Frontal cortex (tissue), 4 donors: ENCODE results near the gene RTN3. TPM values are rescaled to one million over a fixed set of nuclear protein-coding genes. Genes with fewer than 3 reads are reported as not detected.

ENCODE experiments used
- DNase-seq, 2 donors: peaks; one replicate each; pipeline ENCODE4 v3.0.0; 2012; ENCODE audit warnings: low spot score in 2 of 2
- FAIRE-seq: peaks from 2 replicates; lab custom pipeline; 2012; peaks lifted over from hg19 to GRCh38; lab: Jason Lieb, UNC
- total RNA-seq: library from RNA; depleted of rRNA; stranded (reverse); fragments of >200 nt; gene quantifications from one replicate; pipeline ENCODE4 v1.2.3, GENCODE V29; 2014
- donor health status: control.
- donor health status: control.
- donor health status: control.

The RTN3 gene
- total RNA-seq, 1 donor from 2014 or later = 239 TPM

DNA sequence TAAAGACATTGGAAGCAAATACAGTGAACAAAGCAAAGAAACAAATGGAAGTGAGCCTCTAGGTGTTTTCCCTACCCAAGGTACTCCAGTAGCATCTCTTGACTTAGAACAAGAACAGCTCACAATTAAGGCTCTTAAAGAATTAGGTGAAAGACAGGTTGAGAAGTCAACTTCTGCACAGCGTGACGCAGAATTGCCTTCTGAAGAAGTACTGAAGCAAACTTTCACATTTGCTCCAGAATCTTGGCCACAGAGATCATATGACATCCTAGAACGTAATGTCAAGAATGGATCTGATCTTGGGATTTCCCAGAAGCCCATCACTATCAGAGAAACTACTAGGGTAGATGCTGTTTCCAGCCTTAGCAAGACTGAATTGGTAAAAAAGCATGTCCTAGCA lies 39.3 kb downstream of the RTN3 start:
- no peak for FAIRE-seq

DNA sequence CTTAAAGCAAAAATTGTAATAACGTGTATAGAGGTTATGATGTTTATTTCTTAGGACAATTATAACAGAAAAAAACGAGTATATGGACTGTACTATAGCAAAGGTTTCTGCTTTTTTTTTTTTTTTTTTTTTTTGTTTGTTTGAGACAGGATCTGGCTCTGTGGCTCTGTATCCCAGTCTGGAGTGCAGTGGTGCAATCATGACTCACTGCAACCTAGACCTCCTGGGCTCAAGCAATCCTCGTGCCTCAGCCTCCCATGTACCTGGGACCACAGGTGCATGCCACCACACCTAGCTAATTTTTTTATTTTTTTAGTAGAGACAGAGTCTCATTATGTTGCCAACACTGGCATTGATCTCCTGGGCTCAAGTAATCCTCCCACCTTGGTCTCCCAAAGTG lies 48.0 kb downstream of the RTN3 start:
- FAIRE-seq (no peak), DNase-seq (no peak)

More for the DNA sequence above, 39.3 kb downstream of the RTN3 start:
- DNase-seq = no peak

DNA sequence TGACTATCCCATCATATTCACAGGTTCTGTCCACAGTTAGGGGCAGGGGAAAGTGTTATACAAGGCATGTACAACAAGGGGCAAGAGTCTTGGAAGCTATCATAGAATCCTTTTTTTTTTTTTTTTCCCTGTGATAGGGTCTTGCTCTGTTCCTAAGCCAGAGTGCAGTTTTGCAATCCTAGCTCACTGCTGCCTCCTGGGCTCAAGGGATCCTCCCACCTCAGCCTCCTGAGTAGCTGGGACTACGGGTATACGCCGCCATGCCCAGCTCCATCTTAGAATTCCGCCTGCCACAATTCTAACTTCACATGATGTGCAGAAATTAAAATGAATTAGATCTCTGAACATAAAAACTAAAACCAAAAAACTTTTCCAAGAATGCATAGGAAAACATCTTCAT lies 55.6 kb downstream of the RTN3 start:
- FAIRE-seq (no peak), DNase-seq (no peak)

GRCh38 chr11:63737718-63738117 lies 56.4 kb downstream of the RTN3 start:
- FAIRE-seq = no peak

GRCh38 chr11:63738720-63739360 lies 57.5 kb downstream of the RTN3 start:
- peak; percentile 86 for FAIRE-seq
- peak; percentile 16 to 41 for DNase-seq

More at GRCh38 chr11:63737718-63738117, 56.4 kb downstream of the RTN3 start:
- DNase-seq = no peak

GRCh38 chr11:63745304-63746170 lies 64.2 kb downstream of the RTN3 start:
- FAIRE-seq (no peak), DNase-seq (no peak)

DNA sequence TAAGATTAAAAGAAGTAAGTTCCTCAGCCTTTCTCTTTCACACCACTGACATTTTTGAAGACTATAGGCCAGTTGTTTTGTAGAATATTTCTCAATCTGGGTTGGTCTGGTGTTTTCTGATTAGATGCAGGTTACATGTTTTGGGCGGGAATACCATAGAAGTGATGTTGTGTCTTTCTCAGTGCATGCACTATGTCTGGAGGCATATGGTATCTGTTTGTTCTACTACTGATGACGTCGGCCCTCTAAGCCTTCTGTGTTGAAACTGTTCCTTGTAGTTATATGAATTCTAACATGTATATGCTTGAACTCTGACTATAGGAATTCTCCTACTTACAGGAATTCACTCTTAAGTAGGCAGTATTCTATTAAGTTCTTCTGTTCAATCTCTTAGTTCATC lies 65.7 kb downstream of the RTN3 start:
- no peak for FAIRE-seq
- no peak for DNase-seq

GRCh38 chr11:63749624-63750023 lies 68.3 kb downstream of the RTN3 start:
- DNase-seq (no peak), FAIRE-seq (no peak)

DNA sequence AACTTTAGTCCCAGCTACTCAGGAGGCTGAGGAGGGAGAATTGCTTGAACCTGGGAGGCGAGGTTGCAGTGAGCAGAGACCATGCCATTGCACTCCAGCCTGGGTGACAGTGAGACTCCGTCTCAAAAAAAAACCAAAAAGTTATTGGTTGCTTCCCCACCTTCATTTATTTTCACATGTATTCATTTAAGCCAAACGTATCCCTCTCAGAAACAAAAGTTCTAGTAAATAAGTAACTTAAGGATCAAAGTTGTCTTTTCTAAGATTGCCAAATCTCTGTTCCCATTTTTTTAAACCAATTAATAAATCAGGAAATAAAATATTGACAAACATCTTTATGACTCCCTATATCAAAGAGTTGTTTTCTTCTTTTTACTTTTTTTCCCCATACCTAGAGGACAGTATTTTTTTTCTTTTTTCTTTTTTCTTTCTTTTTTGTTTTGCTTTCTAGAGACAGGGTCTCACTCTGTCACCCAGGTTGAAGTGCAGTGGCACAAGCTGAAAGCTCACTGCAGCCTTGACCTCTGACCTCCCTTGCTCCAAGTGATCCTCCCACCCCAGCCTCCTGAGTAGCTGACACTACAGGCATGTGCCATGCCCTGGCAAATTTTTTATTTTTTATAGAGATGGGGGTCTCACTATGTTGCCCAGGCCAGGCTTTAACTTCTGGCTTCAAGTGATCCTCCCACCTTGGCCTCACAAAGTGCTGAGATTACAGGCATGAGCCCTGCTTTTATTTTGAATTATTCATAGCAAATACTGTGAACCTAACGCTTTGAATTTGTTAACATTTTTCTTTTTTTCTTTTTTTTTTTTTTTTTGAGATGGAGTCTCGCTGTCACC lies 75.8 kb downstream of the RTN3 start:
- DNase-seq = no peak
- FAIRE-seq = no peak

DNA sequence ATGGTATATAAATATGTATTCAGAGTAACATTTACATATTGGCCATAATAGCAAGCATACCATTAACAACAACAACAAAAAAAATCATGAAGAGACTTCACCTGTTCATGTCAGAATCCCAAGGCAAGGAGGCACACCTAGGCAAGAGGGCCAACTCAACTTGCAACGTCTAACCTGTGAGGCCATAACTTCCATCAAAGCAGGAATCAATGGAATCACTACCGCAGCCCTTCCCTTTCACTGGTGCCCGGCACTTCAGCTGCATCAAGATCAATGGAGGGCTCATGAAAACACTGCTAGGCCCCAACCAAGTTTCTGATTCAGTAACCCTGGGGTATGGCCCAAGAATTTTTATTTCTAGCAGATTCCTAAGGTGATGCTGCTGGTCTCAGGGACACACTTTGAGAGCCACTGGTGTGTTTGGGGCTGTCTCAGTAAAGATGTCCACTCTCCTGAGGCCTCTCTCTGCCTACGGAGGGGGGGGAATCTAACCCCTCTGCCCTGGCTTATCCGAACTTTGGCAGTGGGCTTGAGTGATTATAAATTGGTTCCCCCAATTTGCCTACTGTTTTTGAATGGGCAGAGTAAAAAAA lies 79.3 kb downstream of the RTN3 start:
- DNase-seq (peak in 1 of 2 donors; percentile 23), FAIRE-seq (no peak)

- FAIRE-seq = no peak
- peak in 1 of 2 donors; percentile 28 for DNase-seq
Observed at GRCh38 chr11:63761188-63761587, 79.9 kb downstream of the RTN3 start.

DNA sequence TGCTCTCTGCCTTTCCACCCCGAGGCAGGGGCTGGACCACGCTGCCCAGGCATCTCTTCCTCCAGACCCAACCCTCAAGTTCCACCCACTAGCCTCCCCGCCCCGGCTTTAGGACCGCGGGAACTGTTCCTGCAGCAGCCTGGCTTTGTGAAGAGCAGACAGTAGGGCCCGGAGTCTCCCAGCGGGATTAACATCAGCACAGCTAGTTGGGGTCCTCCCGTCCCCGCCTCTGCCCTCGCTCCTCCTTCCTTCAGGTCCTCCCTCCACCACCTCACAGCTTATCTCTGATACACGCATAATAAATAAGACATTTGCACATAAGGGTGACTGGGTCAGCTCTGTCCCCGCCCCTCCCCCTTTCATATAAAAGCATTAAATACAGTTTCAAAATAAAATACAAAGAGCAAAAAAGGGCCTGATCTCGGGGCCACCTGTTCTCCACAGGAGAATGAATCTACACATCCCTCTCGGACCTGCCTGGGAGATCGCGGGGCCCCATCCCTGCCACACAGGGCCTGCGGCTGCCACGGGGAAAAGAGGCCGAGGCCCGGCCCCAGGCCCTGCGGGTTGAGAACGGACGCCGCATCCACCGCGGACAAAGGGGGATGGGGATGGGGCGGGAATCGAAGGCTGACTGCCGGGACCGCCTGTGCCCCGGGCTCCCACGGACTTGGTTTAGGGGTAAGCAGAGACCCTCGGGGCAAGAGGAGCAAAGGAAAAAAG lies 80.8 kb downstream of the RTN3 start:
- DNase-seq (peak; percentile 32 to 43), FAIRE-seq (no peak)

DNA sequence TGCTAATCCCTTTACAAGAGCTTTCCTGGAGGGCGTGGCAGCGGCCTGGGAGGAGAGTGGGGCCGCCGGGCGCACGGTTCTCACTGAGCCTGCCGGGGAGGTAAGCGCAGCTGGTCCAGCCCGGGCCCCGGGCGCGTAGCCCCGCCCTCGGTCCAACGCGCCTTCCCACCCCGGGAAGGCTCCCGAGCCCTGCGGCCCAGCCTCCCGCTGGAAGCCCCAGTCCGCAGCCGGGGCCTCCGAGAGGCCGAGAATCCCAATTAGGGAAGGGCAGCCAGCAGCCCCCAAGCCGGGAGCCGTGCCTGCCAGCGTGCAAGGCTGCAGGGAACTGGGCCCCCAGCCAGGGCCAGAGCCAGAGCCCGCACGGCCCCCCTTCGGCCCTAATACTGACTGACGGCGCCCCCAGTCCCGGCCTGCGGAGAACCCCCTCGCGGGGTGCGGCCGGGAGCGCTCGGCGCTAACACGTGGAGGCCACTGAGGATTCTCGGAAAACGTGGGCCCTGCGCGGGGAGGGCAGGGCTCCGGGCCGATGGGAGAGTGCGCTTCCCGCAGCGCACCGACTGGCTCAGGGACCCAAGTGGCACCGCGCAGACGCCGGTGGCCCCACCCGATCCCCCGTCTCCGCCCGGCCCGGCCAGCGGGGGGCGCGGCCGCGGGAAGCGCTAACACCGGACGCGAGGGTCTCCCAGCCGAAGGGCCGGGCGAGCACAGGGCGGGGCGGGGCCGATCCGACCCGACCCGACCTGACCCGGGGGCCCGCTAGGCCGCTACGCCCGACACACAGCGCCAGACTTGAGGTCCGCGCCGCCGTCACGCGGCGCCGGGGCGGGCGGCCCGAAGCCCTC lies 81.6 kb downstream of the RTN3 start:
- FAIRE-seq (no peak), DNase-seq (peak; percentile 69 to 79)

DNA sequence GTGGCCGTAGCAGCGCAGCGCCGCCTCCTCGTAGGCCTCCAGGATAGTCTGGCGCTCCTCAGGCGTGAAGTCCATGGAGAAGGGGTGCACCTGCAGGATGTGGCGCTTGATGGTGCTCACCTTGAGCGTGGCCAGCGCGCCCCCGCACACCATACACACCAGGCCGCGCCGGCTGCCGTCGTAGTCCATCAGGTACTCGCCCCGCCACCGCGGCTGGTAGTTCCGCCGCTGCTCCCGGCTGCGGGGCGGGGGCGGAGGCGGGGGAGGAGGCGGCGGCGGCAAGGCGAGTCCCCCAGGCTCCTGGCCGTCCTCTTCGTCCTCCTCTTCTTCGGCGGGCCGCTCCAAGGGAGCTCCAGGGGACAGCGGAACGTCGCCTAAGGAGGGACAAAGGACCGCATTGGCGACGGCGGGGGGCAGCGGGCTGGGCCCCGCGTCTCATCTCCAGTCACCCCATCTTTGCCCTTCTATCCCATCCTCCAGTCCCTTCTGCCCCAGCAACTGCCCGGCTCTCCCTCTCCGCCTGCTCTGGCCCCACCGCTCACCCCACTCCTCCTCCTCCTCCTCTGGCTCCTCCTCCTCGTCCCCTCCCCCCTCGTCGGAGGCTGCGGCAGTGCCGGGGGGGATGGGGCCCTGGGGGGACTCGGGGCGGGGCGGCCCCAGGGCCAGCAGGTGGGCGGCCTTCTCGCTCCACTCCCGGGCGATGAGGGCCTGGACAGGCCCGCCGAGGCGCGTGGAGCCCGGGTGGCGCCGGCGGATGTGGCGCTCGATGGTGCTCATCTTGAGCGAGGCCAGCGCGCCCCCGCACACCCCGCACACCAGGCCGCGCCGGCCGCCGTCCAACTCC lies 82.4 kb downstream of the RTN3 start:
- FAIRE-seq = no peak
- DNase-seq = peak in 1 of 2 donors; percentile 50

GRCh38 chr11:63764340-63764678 lies 83.0 kb downstream of the RTN3 start:
- no peak for FAIRE-seq
- peak in 1 of 2 donors; percentile 37 for DNase-seq

DNA sequence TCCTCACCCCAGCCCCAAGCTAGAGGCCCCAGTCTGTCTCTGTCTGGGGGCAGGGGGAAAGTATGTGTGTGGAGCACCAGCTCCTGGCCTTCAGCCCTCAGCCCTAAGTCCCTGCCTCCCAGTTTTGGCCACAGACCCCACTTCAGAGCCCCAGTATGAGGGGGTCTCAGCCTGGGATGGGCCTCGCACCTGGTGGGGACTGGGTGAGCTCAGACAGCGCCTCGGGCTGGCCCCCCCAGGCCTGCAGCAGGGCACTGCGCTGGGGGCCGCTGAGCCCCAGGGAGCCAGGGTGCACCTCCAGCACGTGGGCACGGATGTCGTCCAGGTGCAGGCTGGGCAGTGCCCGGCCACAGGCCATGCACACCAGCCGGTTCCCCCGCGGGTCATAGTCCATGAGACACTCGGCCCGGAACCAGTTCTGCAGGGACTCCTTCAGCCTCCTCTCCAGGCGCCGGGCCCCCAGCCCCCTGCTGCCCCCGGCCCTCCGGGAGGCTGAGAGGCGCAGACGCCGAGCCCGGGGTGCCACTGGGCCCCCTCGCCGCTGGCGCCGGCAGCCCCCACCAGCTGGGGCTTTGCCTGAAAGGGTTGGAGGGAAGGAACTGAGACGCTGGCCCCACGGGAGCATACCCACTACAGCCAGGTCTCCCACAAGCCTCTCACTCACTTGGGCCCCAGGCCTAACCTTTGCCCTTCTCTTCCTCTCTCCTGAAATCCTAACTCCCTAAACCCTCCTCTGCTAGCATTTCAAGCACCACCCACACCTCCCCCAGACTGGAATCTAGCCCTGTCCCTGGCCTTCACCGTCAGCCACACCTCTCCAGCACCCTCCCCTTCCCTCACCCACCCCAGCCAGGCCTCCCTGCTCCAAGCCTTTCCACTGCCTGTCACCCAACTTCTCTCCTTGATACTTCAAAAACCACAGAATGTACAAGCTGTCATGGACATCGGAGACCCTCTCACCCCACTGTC lies 83.7 kb downstream of the RTN3 start:
- FAIRE-seq = no peak

More for the DNA sequence above, 83.7 kb downstream of the RTN3 start:
- peak in 1 of 2 donors; percentile 40 for DNase-seq
